GM10847 (cell line): ENCODE results near the gene TMEM9.

Experiments
- POLR2A ChIP-seq: IDR thresholded peaks from 2 replicates; pipeline ENCODE4 v1.6.1; 2011; ENCODE audit not compliant: insufficient read length; ENCODE audit errors: extremely low read depth

Gene TMEM9

GRCh38 chr1:201142849-201143725 lies 11.2 kb downstream of the TMEM9 start:
- TF ChIP-seq POLR2A = no peak

- TF ChIP-seq POLR2A = no peak
Measured at GRCh38 chr1:201142011-201142848, 12.0 kb downstream of the TMEM9 start.

- TF ChIP-seq POLR2A = no peak
Measured at GRCh38 chr1:201141418-201141817, 12.9 kb downstream of the TMEM9 start.

GRCh38 chr1:201140941-201141260 lies 13.4 kb downstream of the TMEM9 start:
- TF ChIP-seq POLR2A = no peak

GRCh38 chr1:201140235-201140940 lies 13.9 kb downstream of the TMEM9 start:
- TF ChIP-seq POLR2A = no peak

GRCh38 chr1:201139756-201140155 lies 14.5 kb downstream of the TMEM9 start:
- no peak for TF ChIP-seq POLR2A

GRCh38 chr1:201139306-201139705 lies 15.0 kb downstream of the TMEM9 start:
- no peak for TF ChIP-seq POLR2A

- TF ChIP-seq POLR2A = no peak
Measured at GRCh38 chr1:201138311-201138840, 15.9 kb downstream of the TMEM9 start.

- TF ChIP-seq POLR2A = no peak
Measured at GRCh38 chr1:201137579-201138310, 16.5 kb downstream of the TMEM9 start.

GRCh38 chr1:201137024-201137392 lies 17.3 kb downstream of the TMEM9 start:
- TF ChIP-seq POLR2A = no peak

GRCh38 chr1:201136355-201137023 lies 17.8 kb downstream of the TMEM9 start:
- no peak for TF ChIP-seq POLR2A

GRCh38 chr1:201134405-201134804 lies 19.9 kb downstream of the TMEM9 start:
- TF ChIP-seq POLR2A = no peak

- TF ChIP-seq POLR2A = no peak
Measured at GRCh38 chr1:201131398-201131797, 22.9 kb downstream of the TMEM9 start.

GRCh38 chr1:201128962-201129361 lies 25.3 kb downstream of the TMEM9 start:
- TF ChIP-seq POLR2A = no peak
